Uterus (tissue), 2 donors: Measurements from ENCODE around the gene ATP13A3.

Experiments
- POLR2A ChIP-seq, 2 donors: fragments of 450-650 bp; IDR thresholded peaks; one replicate each; pipeline ENCODE4 v1.6.1; 2016; ENCODE audit warnings: antibody characterized with exemption in 2 of 2, mild to moderate bottlenecking in 1 of 2, moderate library complexity in 1 of 2
- TF ChIP-seq, protein P1 (sequence below), 4 experiments: fragments of 200-600 bp in 2 of 4; fragments of 450-650 bp in 2 of 4; sonication (generic) in 2 of 4; IDR thresholded peaks; one replicate each; pipeline ENCODE4 v1.5.1; 2016 to 2019; ENCODE audit warnings: antibody characterized with exemption in 4 of 4, mild to moderate bottlenecking in 2 of 4, moderate library complexity in 1 of 4

DNA sequence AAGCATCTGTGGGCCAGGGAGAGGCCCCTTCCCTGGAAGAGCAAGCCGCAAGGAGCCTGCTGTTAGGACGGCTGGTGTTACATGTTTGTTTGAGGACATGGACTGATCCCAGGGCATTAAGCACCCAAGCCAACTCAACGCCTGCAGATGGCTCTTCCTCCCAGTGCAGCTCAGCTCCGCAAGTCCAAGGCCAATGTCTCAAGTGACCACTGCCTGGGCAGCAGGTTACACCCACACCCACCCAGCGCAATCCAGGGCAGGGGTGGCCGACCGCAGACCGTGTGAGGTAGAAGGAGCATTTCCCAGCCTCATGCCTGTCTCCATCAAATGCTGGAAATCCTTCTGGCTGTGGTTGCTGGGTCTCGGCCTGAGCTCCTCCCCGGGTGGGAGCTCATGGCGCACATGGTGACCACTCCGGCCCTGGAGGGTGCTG, 102.2 kb downstream of the ATP13A3 start:
- TF ChIP-seq, protein P1, sequence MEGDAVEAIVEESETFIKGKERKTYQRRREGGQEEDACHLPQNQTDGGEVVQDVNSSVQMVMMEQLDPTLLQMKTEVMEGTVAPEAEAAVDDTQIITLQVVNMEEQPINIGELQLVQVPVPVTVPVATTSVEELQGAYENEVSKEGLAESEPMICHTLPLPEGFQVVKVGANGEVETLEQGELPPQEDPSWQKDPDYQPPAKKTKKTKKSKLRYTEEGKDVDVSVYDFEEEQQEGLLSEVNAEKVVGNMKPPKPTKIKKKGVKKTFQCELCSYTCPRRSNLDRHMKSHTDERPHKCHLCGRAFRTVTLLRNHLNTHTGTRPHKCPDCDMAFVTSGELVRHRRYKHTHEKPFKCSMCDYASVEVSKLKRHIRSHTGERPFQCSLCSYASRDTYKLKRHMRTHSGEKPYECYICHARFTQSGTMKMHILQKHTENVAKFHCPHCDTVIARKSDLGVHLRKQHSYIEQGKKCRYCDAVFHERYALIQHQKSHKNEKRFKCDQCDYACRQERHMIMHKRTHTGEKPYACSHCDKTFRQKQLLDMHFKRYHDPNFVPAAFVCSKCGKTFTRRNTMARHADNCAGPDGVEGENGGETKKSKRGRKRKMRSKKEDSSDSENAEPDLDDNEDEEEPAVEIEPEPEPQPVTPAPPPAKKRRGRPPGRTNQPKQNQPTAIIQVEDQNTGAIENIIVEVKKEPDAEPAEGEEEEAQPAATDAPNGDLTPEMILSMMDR (IDR thresholded peaks at IDR 0.05) = no peak
- TF ChIP-seq POLR2A (IDR thresholded peaks at IDR 0.05) = no peak
